GM23248 (cell line): ENCODE data around the gene SLC2A1. TPM values are rescaled to one million over a fixed set of nuclear protein-coding genes. Genes with fewer than 3 reads are reported as not detected.

Source experiments
- DNase-seq: peaks from one replicate; pipeline ENCODE4 v3.0.0-alpha.2; 2015
- H2AFZ ChIP-seq: fragments of 200-600 bp; sonication (generic); 2 replicates; pipeline ENCODE4 v1.6.1; 2016; ENCODE audit warnings: antibody characterized with exemption
- H3F3A ChIP-seq: fragments of 200-600 bp; sonication (generic); 2 replicates; pipeline ENCODE4 v1.6.1; 2016; ENCODE audit warnings: mild to moderate bottlenecking, antibody characterized with exemption, mixed run types; ENCODE audit not compliant: insufficient read depth
- H3K27ac ChIP-seq: fragments of 200-600 bp; sonication (generic); 2 replicates; pipeline ENCODE4 v1.5.1; 2016; ENCODE audit warnings: mild to moderate bottlenecking
- H3K27me3 ChIP-seq: fragments of 200-600 bp; sonication (generic); replicated peaks from 2 replicates; pipeline ENCODE4 v1.6.1; 2016; ENCODE audit warnings: mild to moderate bottlenecking; ENCODE audit not compliant: insufficient read depth
- H3K36me3 ChIP-seq: fragments of 200-600 bp; sonication (generic); 2 replicates; pipeline ENCODE4 v1.6.1; 2016; ENCODE audit warnings: low read depth, mild to moderate bottlenecking
- H3K4me1 ChIP-seq: fragments of 200-600 bp; sonication (generic); 2 replicates; pipeline ENCODE4 v1.6.1; 2016; ENCODE audit warnings: mild to moderate bottlenecking; ENCODE audit not compliant: insufficient read depth
- H3K4me2 ChIP-seq: fragments of 200-600 bp; sonication (generic); one replicate; pipeline ENCODE4 v1.6.1; 2016; ENCODE audit warnings: mild to moderate bottlenecking; ENCODE audit not compliant: unreplicated experiment
- H3K4me3 ChIP-seq: fragments of 200-600 bp; sonication (generic); 2 replicates; pipeline ENCODE4 v1.5.1; 2016; ENCODE audit warnings: mild to moderate bottlenecking
- H3K79me2 ChIP-seq: fragments of 200-600 bp; sonication (generic); 2 replicates; pipeline ENCODE4 v1.6.1; 2016; ENCODE audit warnings: mild to moderate bottlenecking; ENCODE audit not compliant: insufficient read depth
- H3K9ac ChIP-seq: fragments of 200-600 bp; sonication (generic); 2 replicates; pipeline ENCODE4 v1.6.1; 2016; ENCODE audit warnings: mild to moderate bottlenecking
- H3K9me2 ChIP-seq: fragments of 200-600 bp; sonication (generic); 2 replicates; pipeline ENCODE4 v1.6.1; 2016; ENCODE audit warnings: mixed run types, mild to moderate bottlenecking, moderate library complexity; ENCODE audit not compliant: insufficient read depth
- H3K9me3 ChIP-seq: fragments of 200-600 bp; sonication (generic); one replicate; pipeline ENCODE4 v1.6.1; 2017; ENCODE audit warnings: low read depth
- H4K20me1 ChIP-seq: fragments of 200-600 bp; sonication (generic); 2 replicates; pipeline ENCODE4 v1.6.0; 2016; ENCODE audit not compliant: insufficient read depth
- EZH2 ChIP-seq: fragments of 200-600 bp; sonication (generic); IDR thresholded peaks from 2 replicates; pipeline ENCODE4 v1.6.1; 2018; ENCODE audit warnings: antibody characterized with exemption, mild to moderate bottlenecking; ENCODE audit not compliant: insufficient read depth, poor library complexity, severe bottlenecking
- EZH2phosphoT487 ChIP-seq: fragments of 200-600 bp; sonication (generic); IDR thresholded peaks from 2 replicates; pipeline ENCODE4 v1.6.1; 2018; ENCODE audit warnings: antibody characterized with exemption, moderate library complexity, mild to moderate bottlenecking, low read depth; ENCODE audit not compliant: insufficient read depth
- WGBS, 2 experiments: methylation state at CpG; one replicate each; pipeline ENCODE4 v1.1.6; 2015 to 2017; ENCODE audit warnings: low lambda C conversion rate in 2 of 2, low coverage in 1 of 2; ENCODE audit errors: missing lambda C conversion rate in 2 of 2; 5-methylcytosine and 5-hydroxymethylcytosine counted together
- in situ Hi-C: fragments of 300-500 bp; cut with MboI; formaldehyde crosslinking; loops from 2 replicates; pipeline ENCODE4 v1.15.0; 2020
- polyA plus RNA-seq: library from polyadenylated mRNA; unstranded; fragments of >200 nt; fragmentation: Nextera tagmentation; extraction: Ambion mirVana; gene quantifications from 2 replicates; pipeline ENCODE4 v1.2.1, GENCODE V29; 2016
- total RNA-seq: library from RNA; depleted of rRNA; stranded (reverse); fragments of >200 nt; shearing (Covaris generic); gene quantifications from 2 replicates; pipeline ENCODE4 v1.2.3, GENCODE V29; 2014

SLC2A1 gene
- total and polyA plus RNA-seq, 2 experiments from 2014 or later, result 142 to 315 TPM

- no peaks in the 10 kb centered on the region for H3K36me3 ChIP-seq
- no peaks in the 10 kb centered on the region for H4K20me1 ChIP-seq
- H3K27me3 ChIP-seq, result no peaks in the 10 kb centered on the region
- H3K9me2 ChIP-seq, result no peaks in the 10 kb centered on the region
- H3K4me3 ChIP-seq, result no peak overlapping the region
- peaks cover 19% of the 10 kb centered on the region for H3F3A ChIP-seq
- H3K9ac ChIP-seq, result peak overlapping the region; percentile 32
- H3K4me2 ChIP-seq, result peak overlapping the region; percentile 50
- peaks cover 28% of the 10 kb centered on the region for H3K4me1 ChIP-seq
- TF ChIP-seq EZH2, result no peak
- TF ChIP-seq EZH2phosphoT487, result no peak
- peak overlapping the region; percentile 56 for H3K27ac ChIP-seq
- no peaks in the 10 kb centered on the region for H3K9me3 ChIP-seq
- H2AFZ ChIP-seq, result no peak overlapping the region
- DNase-seq, result peak; percentile 67
- in situ Hi-C loops, result no loop called here
- 32 to 42% methylated on average over 10 to 13 of the region's 13 CpGs for WGBS, 2 experiments
- H3K79me2 ChIP-seq, result peaks cover 1% of the 10 kb centered on the region
Observed at GRCh38 chr1:42962641-42963377, 4.1 kb upstream of the SLC2A1 start.

GRCh38 chr1:42961312-42962091, 2.8 kb upstream of the SLC2A1 start:
- Histone ChIP-seq H3K4me3 (no peak overlapping the region), H3F3A (peaks cover 7% of the 10 kb centered on the region; the same call in 1 of the 2 replicates), H3K27me3 (no peaks in the 10 kb centered on the region), H3K4me2 (no peak overlapping the region), H3K4me1 (peaks cover 28% of the 10 kb centered on the region), H3K9me2 (no peaks in the 10 kb centered on the region), H4K20me1 (no peaks in the 10 kb centered on the region), H2AFZ (no peak overlapping the region), H3K27ac (no peak overlapping the region), H3K9ac (no peak overlapping the region), H3K9me3 (no peaks in the 10 kb centered on the region), H3K79me2 (peaks cover 14% of the 10 kb centered on the region), H3K36me3 (0 out of 2 replicates have a peak, but pooled peaks cover 6% of the 10 kb centered on the region)
- no peak for DNase-seq
- TF ChIP-seq EZH2phosphoT487, result no peak
- no peak for TF ChIP-seq EZH2
- WGBS, 2 experiments, result 91 to 92% methylated on average over 6 of the region's 6 CpGs
- in situ Hi-C loops, result no loop called here

- Histone ChIP-seq H3K9me3 (no peaks in the 10 kb centered on the region), H3K27ac (no peak overlapping the region), H3K4me1 (peaks cover 34% of the 10 kb centered on the region), H4K20me1 (no peaks in the 10 kb centered on the region), H3K9ac (no peak overlapping the region), H3K4me3 (no peak overlapping the region), H3F3A (peaks cover 7% of the 10 kb centered on the region; the same call in 1 of the 2 replicates), H3K79me2 (peaks cover 22% of the 10 kb centered on the region), H3K4me2 (no peak overlapping the region), H3K27me3 (no peaks in the 10 kb centered on the region), H2AFZ (no peak overlapping the region), H3K36me3 (0 out of 2 replicates have a peak, but pooled peaks cover 6% of the 10 kb centered on the region), H3K9me2 (no peaks in the 10 kb centered on the region)
- WGBS, 2 experiments, result 94 to 95% methylated on average over 8 of the region's 9 CpGs
- in situ Hi-C loops, result no loop called here
- TF ChIP-seq EZH2 (no peak), EZH2phosphoT487 (no peak)
- no peak for DNase-seq
Observed at GRCh38 chr1:42960566-42961311, 2.1 kb upstream of the SLC2A1 start.

- no peak for TF ChIP-seq EZH2
- no peak for TF ChIP-seq EZH2phosphoT487
- Histone ChIP-seq H2AFZ (no peak overlapping the region), H3K4me2 (peak overlapping the region; percentile 91), H3K79me2 (peaks cover 29% of the 10 kb centered on the region), H3K4me1 (peaks cover 40% of the 10 kb centered on the region), H3K27ac (no peak overlapping the region), H3K27me3 (no peaks in the 10 kb centered on the region), H3K9me3 (no peaks in the 10 kb centered on the region), H3K4me3 (peak overlapping the region; percentile 80), H3K9me2 (no peaks in the 10 kb centered on the region), H3K9ac (peak overlapping the region; percentile 85), H3F3A (peaks cover 7% of the 10 kb centered on the region; the same call in 1 of the 2 replicates), H3K36me3 (0 out of 2 replicates have a peak, but pooled peaks cover 6% of the 10 kb centered on the region), H4K20me1 (no peaks in the 10 kb centered on the region)
- no peak for DNase-seq
- WGBS, 2 experiments, result 43 to 72% methylated on average over 1 of the region's 1 CpG
- in situ Hi-C loops, result no loop called here
Observed at GRCh38 chr1:42960122-42960390, 1.4 kb upstream of the SLC2A1 start.
